NCI-H69 (cell line): ENCODE data around the gene C17orf78.
A peak's percentile ranks its signal among the peaks of the same experiment; 100 is the strongest.
"Not testable (repeated sequence)": the region's sequence is repeated elsewhere in the genome, so short reads cannot be mapped to it uniquely, and the experiment has no call there.

Source experiments
- DNase-seq: peaks from one replicate; lab custom pipeline; 2025; lab: John Stamatoyannopoulos, UW

The C17orf78 gene

DNA sequence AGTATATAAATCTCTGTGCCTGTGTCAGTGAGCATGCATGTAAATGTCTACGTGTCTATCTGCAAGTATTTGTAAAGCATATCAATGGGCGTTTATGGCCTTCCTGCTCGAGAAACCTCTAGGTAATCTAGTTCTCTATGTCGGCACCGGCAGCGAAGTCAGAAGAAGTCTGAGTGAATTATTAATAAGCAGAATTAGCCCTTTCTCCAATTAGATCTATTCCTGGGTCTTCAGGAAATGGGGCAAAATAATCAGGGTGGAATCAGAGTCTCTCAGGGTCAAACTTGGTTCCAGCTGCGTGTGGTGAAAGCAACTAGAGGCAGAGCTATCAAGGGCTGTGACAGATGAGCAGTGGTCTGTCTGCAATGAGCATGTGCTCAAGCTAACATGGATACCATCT, at the start of gene C17orf78:
TSS of gene C17orf78 (plus strand) at position 280 of the 400 bp plus-strand sequence. CDS start at position 388, 108 bp downstream.
- no peak for DNase-seq

DNA sequence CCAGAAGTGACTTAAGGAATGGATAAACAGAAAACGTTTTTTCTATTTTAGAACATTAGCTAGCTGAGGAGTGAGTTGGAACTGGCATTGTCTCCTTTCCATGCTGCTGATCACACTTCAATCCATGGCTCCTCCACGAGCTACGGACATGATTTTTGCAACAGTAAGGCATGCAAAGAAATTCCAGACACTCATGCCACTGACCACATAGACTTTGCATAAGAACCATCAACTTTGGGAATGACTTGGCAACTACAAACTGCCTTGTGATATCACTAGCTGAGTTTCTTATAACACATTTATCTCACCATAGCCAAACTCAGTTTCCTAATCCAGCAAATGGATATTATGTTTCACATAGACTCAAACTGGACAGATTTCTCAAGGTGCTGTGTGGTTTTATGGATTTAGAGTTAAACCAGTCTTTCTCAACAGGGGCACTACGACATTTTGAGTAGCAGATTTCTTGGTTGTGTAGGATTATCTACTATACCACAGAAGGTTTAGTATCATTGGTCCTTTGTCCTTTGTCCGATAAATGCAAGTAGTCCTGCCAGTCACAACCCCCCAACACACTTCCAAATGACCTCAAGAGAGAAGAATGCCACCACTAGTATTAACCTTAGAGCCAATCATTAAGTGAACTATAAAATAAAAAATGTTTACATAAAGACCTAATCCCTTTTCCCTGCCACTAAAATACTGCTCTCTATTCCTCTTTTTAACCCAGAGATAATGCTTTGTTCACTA, 48.3 kb upstream of the C17orf78 start:
- no peak for DNase-seq

DNA sequence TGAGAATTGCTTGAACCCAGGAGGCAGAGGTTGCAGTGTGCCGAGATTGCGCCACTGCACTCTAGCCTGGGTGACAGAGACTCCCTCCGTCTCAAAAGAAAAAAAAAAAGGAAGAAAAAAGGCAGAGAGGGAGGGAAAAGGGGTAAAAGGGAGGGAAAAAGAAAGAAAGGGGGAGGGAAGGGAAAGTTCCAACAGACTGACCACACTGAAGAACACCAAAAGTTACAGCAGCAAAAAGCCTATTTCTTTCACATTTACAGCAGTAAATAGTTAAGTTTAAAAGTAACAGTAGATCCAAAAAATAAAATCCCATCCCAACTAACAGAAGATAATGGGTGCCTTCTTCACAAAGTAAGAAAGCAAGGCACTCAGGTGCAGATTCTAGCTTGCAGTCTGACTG, 36.9 kb upstream of the C17orf78 start:
- DNase-seq, result no peak

DNA sequence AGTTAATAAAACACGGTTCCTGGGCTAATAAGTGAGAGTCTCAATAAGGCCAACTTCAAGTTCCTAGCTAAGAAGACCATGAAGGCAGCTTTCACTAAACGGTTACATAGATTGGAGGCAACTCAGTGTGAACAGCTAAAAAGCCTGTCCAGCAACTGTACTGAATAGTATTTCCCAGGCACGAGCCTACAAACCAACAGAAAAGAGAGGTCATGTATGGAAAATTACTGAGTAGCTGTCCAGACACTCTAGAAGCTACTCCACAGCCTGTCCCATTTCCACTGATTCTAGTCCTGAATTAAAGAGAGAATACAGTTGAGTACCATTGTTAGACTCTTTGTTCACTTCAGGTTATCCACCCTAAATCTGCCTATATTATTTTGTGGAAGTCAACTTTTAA, 36.5 kb upstream of the C17orf78 start:
- no peak for DNase-seq

DNA sequence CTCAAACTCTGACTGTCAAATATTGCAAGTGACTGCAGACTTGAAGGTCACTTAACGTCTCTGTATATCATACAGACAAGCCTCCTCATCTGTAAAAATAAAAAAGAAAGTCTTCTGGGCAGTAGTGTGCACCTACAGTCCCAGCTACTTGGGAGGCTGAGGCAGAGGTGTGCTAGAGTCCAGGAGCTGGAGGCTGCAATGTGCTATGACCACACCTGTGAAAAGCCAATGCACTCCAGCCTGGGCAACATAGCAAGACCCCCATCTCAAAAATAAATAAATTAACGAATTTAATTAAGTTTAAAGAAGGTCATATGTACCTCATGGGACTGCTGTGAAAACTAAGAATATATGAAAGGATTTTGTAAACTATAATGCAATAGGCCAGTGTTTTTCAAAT, 35.0 kb upstream of the C17orf78 start:
- no peak for DNase-seq

DNA sequence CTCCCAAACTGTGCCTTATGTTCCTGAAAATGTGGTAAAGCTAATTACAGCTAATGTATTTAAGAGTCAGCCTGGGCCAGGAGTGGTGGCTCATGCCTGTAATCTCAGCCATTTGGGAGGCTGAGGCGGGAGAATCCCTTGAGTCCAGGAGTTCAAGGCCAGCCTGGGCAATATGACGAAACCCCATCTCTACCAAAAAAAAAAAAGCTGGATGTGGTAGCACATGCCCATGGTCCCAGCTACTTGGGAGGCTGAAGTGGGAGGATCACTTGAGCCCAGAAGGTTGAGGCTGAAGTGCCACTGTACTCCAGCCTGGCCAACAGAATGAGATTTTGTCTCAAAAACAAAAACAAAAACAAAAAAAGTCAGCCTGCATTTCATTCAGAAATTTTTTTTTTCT, 33.2 kb upstream of the C17orf78 start:
- DNase-seq, result no peak

DNA sequence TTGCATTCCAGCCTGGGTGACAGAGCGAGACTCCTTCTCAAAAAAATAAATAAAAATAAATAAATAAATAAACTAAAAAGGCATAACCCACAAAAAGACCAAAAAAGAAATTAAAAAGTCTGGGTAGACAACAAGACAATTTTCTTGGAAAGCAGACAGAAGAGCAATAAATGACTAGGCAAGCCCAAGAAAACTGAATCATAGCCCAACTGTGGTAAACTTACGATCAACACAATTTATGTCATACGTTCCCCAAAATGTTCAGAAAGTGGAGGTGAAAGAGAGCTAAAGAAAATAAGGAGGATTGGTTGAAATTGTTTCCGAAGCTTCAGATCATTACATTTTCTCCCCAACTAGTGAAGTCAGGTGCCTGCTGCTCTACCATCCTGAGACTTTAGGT, 31.3 kb upstream of the C17orf78 start:
- DNase-seq, result no peak

DNA sequence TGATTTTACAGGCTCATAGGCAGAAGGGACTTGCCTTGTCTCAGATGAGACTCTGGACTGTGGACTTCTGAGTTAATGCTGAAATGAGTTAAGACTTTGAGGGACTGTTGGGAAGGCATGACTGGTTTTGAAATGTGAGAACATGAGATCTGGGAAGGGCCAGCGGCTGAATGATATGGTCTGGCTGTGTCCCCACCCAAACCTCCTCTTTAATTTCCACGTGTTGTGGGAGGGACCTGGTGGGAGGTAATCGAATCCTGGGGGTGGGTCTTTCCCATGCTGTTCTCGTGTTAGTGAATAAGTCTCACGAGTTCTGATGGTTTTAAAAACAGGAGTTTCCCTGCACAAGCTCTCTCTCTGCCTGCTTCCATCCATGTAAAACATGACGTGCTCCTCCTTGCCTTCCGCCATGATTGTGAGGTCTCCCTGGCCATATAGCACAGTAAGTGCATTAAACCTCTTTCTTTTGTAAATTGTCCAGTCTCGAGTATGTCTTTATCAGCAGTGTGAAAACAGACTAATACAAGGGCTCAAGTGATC, 28.9 kb upstream of the C17orf78 start:
- DNase-seq, result not testable (repeated sequence)

DNA sequence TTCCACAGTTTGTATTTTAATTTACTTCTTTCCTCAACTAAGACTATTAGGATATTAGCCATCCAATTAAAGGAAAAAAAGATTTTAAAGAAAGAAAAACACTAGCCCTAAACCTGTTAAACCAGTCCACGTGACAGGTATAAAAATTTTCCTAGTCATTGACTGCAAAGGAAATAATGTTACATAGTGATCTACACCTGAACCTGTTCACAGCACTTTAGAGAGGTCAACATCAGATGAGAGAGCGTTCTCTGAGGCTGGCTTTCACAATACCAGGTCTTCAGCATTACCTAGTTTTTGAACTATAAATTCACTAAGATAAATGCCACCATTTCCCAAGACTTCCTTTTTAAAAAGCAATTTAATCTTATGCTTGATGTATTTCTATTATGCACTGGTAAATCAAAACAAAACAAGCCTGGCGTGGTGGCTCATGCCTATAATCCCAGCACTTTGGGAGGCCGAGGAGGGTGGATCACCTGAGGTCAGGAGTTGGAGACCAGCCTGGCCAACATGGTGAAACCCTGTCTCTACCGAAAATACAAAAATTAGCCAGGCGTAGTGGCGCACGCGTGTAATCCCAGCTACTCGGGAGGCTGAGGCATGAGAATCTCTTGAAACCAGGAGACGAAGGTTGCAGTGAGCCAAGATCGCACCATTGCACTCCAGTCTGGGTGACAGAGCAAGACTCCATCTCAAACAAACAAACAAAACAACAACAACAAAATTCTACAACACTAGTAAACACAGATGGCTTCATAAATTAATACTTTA, 18.8 kb upstream of the C17orf78 start:
- DNase-seq, result not testable (repeated sequence)

DNA sequence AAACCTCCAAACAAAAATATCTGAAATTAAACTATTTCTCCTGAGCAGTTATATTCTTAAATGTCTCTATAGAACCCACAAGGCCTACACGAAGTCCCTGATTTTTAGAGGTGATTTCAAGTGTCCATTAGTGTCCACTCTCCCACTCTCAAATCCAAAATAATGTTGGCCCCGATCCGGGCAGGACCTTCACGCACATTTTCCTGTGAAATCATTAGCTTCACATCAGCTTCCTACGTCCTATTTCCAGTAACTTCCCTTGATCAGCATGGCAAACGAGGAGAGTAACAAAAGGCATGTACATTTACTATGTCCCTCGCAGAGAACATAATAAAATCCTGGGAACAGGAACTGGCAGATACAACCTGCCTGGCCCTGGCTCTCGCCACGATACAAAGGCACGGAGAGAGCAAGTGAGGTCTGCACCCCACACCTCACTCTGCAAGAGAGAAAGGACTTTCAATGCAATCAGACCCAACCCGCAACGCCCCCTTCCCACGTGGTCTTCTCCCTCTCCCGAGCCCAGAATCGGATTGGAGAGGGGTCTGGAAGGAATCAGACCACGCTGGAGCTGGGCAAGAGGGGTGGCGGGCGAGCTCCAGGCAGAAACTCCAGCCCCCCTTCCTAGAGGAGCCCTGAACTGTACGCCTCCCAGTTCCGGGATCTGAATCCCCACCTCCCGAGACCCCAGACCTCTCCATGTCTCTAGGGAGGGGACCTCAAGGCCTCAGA, 17.5 kb upstream of the C17orf78 start:
- peak; percentile 87 for DNase-seq

DNA sequence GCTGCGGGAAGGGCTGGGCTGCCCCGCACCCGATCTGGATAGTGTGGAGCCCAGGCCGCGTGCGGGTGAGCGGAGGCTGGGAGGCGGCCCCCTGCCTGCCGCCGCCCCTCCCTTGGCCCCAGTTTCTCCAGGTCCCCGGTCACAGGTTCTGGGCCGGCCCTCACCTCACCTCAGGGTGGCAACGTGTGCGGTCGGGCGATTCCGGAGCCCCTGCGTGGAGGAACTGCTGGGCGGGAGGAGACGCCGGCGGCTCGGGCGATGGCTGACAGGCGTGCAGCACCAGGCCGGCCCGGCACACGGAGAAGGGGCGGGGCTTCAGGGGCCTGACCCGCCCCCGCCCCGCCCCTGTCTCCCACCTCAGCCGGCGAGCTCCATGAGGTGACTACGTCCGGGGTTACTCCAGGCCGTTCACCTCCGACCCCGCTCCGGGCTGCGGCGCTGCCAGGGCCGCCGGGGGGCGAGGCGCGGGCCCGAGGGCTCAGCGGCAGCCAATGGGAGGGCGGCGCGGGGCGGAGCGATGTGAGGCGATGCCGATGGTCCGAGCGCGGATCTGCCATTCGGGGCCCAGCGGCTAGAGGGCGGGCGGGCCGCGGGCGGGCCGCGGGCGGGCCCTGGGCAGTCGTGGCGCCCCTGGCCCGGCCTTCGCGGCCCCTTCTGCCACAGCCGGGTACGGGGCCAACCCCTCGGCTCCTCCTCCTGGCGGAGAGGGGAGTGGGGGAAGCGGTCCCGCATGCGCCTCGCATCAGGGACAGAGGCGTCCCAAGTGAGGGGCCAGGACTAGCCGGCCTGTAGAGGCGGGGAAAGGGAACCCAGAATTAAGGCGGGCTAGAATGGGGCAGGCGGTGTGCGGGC, 16.7 kb upstream of the C17orf78 start:
- peak; percentile 97 for DNase-seq

DNA sequence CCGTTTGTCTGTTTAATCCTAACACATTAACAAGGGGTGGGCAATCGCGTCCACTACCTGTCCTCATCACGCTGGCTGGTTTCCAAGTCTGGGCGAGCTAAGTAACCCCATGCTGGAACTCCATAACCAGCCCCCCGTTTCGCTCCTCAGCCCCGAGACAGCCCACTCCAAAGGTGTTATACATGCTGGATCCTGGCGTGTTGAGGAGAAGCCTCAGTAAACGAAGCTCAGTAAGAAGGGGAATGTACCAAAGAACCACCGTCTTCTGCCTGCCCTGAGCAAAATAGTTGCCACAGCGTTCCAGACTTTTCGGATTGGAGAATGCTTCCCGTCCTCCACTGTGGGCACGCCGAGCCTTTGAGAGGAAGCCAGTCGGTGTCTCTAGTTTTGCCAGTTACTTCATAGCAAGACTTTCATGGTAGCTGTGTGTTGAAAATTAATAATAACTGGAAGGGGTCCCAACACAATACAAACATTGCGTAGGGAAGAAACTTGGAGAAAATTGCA, 16.1 kb upstream of the C17orf78 start:
- no peak for DNase-seq

DNA sequence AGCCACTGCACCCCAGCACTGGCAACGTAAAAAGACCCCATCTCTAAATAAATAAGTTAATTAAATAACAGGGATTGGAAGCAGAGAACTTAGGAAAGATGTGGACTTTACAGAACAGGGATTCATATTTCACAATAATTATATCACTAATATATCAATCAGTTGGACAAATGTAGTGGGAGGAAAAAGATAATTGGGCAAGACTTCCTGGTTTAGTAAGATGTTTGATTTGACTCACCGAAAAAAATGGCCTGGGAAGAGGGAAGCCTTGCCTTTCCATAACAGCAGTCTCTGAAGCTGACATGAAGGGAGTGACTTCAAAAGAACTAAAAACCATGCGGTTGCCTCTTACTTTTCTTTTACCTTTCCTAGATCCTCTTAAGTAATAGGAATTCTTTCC, 15.2 kb upstream of the C17orf78 start:
- peak; percentile 40 for DNase-seq

DNA sequence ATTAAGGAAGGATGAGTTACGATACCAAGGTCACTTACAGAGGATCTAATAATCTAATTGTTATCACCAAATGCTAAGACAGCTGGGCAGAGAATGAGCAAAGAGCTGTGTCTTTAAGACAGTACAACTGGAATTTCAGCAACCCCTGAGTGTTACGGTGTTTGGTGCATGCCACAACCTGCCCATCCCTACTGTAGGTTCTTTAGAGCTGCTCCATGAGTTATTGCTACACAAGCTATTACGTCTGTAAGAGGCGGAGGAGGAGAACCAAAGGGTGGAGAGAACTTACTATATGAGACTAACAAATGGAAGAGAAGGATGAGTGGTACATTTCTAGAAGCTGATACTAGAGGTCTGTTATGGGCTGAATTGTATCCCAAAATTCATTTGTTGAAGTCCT, 14.2 kb upstream of the C17orf78 start:
- peak; percentile 47 for DNase-seq

DNA sequence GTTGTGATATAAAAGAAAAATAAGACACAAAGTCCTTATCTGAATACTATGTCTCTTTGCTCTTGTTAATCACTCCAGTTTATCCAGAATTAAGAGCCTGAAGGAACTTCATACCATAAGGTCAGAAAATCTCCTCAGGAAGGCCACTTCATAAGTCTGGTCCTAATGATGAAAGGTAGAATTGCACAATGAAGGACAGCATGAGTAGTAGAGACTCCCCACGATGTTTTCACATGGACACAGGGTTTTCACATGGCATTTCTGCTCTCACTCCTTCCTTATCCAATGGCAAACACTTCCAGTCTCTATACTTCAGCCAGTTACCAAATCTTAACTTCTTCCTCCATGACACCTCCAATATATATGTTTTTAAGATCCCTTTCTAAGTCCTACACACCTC, 10.2 kb upstream of the C17orf78 start:
- no peak for DNase-seq

DNA sequence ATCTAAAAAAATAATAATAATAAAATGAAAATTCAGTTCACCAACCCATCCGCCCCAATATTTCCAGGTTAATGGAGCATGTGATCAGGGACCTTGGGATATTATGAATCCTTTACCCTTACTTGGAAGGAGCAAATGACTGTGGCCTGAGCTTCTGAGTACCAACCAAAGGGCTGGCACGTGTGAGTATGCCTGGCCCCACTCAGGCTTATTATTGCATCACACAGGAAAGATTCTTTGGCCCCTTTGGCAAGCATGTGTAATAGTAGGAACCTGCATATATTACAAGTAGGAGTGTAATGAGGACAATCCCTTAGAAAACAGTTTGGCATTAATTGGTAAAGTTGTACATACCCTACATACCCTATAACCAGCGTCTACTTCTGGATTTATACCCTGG, 7.2 kb upstream of the C17orf78 start:
- no peak for DNase-seq

DNA sequence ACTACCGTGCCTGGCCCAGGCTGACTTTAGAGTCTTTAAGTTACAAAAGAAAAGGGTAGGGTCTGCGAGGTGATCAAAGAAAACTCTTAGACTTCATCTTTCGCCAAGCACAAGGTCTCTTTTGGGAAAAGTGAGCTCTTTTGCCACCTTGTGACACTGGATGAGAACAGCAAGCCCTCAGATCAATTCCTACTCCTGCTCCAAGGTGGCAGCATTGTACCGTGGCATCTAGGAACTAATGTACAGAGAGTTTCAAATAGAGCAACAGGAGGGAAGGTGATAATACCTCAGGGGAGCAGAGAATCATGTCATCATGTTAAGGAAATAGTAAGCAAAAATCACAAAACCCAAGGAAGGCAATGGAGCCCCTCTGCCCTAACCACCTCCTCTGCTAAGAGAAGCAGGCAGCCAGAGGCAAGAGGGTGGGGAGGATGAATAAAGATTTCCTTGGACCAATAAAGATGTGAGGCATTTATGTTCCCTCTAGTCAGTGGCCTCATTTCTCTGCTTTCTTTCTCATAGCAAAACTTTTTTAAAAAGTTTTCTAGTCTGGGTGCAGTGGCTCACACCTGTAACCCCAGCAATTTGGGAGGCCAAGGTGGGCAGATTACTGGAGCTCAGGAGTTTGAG, 2.1 kb upstream of the C17orf78 start:
- DNase-seq, result peak; percentile 89

DNA sequence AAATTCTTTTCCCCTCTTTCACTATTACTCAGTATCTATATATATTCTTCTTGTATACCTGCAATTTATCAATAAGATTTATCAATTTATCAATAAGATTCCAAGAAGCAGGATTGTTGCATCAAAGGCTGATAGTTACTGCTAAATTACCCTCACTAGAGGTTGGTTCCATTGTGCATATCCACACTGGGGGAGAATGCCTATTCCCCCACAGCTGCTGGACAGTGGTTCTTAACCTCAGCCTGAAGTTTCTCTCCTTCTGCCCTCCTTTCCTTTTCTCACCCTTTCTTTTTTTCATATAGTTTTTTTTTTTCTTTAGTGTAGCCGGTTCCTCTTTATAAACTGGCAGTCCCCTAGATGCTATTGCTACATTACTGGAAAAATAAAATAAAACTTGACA, 6.3 kb downstream of the C17orf78 start:
- no peak for DNase-seq

DNA sequence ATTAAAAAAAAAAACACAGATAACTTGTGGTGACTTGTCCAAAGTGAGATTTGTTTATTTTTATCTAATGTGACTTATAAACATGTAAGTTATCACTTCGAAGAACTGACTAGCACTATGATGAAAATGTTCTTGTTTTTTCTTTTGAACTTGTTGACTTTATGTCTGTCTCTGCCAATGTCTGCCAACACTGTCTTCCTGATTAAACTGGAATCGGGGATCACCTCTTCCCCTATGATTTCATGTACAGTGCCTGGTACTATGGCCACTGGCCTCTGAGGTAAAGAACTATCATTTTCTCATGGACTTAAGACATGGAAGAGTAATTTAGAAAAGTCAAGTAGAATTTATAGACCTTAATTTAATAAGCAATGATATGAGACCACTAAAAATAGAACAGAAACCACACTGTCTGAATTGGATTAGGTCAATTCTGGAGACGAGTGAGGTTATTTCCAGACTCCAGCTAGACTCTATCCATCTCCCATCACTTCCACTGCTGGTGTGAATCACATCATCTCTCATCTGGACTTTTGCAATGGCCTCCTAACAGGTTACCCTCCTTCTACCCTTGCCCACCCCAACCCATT, 8.9 kb downstream of the C17orf78 start:
- no peak for DNase-seq

DNA sequence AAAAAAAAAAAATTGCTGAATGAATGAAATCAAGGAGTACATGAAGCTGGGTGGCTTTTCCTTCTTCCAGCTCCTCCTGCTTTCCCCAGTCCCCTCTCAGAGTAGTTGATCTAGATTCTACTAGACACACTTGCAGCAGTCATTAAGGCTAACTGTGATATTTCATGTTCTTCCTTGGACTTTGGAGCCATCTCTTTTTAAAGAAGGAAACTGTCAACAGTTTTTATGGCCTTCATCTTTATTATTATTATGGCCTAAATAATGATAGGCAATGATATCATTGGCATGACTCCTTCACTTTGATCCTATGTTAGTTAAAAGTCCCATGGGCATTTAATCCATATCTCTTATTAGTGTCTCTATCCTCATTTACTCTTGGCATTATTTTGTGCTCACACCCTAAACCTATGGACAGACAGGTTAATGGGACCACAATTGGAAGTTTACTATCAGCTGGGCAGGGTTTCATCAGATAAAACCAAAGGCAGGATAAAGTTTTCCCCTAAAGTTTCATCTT, 9.7 kb downstream of the C17orf78 start:
- DNase-seq, result no peak
